GM18520 (cell line): ENCODE measurements around the gene OPCML.

Experiments
- ATAC-seq: cut with Tn5 transposase; IDR thresholded peaks from one replicate; pipeline ENCODE4 v1.9.1; 2021; ENCODE audit not compliant: unreplicated experiment

Gene OPCML

DNA sequence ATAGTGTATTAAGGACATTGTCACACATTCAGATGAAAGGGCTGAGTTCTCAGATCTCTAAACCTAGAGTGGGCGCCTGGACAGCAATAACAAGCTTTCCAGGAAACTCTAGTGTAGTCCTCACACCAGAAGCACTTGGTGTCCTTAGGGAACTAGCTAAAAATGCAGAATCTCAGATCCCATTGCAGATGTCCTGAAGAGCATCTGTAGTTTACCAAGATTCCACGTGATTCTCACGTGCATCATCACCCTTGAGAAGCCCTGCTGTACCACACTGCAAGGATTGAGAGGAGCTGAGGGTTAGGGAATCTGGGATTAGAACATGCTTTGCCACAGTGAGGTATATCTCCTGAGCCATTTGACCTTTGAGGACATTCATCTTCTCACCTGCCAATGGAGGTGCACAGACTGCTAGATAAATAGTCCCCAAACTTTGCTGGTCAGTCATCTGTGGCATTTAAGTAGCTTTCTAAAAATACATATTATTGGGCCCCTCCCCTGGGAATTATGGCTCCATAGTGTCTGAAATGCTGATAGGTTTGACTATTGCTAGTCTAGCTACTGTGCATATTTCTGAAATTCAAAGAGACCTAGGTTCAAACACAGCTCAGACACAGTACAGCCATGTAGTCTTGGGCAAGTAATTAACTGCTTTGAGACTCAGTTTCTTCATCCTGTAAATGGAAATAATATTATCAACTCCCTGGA is 1068.9 kb downstream of the OPCML start:
- no peak for ATAC-seq

GRCh38 chr11:132459736-132460135 is 1072.6 kb downstream of the OPCML start:
- ATAC-seq: no peak

GRCh38 chr11:132457445-132457844 is 1074.9 kb downstream of the OPCML start:
- no peak for ATAC-seq

DNA sequence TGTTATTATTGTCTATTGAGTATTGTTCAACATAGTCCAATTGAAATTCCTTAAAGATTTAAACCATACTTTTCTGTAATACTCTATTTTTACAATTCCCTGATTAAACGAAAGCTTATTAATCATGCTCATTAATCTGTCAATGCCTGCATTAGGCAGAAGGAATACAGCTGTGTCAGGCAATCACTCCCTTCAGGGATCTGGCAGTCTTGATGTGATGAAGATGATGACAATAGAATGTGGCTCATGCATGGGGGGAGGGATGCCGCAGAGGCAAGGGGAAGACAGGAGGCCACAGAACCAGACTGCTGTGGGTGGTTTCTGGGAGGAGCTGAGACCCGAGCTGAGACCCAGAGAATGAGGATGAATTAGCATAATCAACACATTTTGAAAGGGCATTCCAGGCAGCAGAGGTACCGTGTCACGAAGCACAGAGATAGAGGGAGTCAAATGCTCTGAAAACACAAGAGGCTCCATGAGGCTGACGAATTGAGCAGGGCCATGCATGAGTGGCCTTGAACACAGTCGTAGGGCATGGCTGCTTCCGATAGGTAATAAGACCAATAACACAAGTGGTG is 1075.5 kb downstream of the OPCML start:
- no peak for ATAC-seq

- no peak for ATAC-seq
Observed at GRCh38 chr11:132455044-132455443, 1077.3 kb downstream of the OPCML start.

DNA sequence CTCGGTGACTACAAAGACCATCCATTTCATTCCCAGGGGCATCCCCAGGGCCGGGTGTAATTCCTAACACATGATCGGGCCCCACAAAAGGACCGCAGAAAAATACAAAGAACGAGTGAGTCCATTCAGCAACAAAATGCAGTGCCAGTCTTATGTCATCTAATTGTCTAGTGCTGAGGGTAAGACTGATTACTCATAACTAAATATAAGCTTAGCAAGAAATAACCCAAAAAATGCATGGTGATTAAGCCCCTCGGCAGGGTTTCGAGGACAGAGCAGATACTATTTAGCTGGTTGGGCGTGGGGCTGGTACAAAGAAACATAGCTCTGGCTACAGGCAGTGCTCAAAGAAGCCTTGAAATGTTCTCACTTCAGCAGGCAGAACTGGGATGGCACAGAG is 1078.9 kb downstream of the OPCML start:
- no peak for ATAC-seq

- no peak for ATAC-seq
Observed at GRCh38 chr11:132452616-132453015, 1079.7 kb downstream of the OPCML start.

- no peak for ATAC-seq
Observed at GRCh38 chr11:132451942-132452601, 1080.2 kb downstream of the OPCML start.

DNA sequence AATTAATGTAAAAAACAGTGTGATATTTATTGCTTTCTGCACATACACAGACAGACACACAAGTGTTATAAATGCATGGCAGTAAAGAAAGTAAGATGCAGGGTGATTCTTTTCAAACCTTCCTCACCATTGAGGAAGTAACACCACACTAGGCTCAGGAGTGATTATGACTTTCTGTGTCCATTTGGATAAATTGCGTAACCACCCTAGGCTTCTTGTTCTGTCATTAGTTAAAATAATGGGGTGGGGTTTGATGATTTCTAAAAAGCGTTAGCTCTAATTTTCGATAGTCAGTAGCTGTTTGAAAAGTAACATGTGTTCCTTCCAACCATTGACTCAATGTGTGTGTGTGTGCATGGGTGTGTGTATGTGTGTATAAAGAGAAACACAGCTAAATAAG is 1081.7 kb downstream of the OPCML start:
- no peak for ATAC-seq

DNA sequence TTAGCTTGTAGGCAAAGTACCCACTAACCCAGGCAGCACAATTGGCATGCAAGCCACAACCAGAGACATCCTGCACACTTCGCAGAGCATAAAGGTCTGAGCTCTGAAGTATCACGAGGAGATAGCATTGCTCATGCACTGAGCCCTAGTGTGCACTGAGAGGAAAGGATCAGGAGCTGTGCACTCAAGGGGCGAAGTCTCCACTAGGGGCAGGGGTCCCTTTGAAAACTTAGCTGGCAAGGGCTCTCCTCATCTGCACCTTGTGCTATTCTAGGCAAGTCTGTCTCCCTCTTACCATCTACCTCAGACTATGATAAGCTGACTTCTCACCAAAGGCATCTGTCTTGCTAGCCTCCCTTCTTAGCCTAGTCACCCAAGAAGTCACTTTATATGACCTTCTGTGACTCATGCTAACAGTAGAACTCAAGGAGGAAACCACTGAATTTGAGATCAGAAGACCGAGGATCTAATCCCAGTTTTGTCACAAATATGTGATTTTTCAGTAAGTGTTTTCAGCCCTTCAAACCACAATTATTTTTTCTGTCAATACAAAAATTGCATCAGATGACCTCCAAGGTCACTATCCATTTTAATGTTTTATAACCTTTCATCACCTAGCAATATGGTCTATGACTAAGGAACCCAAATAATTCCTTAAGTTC is 1083.8 kb downstream of the OPCML start:
- ATAC-seq: no peak

DNA sequence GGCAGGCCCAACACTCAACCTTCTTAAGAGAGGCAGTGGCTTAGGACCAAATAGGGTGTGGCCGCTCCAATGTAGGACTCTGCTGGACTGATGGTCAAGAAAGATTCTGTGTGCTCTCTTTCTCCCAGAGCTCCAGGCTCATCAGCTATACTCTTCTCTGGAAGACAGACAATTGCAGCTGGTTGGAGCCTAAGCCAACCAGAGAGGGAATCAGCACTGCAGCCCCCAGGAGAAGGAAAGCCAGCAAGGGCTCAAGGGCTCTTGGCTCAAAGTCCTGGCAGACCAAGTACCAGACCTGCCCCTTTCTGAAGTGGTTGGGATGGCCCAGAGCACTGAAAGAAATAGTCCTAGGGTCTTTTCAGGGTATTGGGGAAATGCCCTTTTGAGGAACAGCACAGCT is 1084.5 kb downstream of the OPCML start:
- no peak for ATAC-seq

DNA sequence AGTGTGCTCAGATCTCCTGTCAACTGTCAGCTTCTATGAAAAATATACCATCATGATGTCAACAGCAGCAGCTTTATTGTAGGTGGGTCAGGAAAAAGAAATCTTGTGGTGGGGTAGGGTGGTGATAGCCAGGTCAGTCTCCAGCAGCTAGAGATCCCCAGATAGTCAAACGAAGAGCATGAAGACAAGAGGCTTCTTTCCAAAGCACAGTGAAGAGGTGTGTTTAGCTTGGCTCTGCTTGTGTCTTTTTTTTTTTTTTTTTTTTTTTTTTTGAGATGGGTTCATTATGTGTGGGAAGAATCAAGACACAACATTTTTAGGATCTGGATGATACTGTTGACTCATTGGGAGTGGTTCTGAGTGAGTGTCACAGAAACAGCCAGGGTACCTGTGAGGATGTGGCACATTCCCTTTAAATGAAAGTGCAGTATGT is 1086.4 kb downstream of the OPCML start:
- no peak for ATAC-seq

DNA sequence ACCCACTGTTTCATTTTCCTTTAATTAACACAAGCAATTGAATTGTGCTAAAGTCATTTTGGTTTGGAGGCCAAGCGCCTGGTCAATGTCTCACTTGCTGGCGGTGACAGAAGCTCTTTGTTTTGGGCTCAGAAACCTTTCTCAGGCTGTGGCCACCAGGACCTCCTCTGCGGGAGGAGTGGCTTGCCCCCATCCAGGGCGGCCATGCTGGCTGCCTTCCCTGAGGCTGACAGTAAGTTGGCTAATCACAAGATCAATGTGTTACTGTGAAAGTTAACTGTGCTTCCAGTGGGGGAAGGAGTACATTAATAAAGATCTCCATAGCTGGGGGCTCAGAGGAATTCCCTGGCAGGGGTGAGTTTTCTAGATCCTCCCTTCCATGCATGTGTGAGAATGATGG is 1087.4 kb downstream of the OPCML start:
- ATAC-seq: no peak

DNA sequence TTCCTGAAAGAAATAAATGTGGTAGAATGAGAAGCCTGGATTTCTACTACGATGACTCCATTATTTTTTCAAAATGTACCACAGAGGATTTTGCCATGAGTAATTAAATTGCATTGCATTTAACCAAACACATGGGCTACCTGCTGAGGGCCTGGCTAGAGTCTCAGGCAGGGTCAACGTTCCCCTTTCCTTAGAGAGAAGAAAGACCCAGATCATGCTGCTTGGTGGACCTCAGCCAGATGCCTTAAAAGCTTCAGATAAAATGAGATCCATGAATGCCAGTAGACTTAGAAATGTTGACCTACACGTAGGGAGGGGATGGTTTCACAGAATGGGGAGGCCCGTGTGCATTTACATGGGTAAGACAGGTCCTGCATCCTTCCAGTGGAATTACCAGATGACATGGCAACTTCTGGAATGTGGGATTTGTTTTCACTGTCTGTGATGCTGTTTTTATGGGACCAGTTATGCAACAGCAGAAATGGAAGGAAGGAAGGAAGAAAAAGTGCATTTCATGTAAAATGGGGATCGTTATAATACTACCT is 1092.5 kb downstream of the OPCML start:
- no peak for ATAC-seq

DNA sequence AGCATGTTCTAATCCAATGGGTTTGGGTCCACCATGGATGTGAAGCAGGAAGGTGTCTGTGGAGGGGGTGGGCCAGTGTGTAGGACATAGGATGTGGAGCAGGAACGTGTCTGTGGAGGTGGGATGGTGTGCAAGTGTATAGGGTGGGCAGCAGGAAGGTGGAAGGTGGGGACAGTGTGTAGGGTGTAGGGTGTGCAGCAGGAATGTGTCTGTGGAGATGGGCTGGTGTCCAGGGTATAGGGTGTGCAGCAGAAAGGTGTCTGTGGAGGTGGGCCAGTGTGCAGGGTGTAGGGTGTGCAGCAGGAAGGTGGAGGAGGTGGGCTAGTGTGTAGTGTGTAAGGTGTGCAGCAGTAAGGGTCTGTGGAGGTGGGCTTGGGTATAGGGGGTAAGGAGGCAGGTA is 1093.9 kb downstream of the OPCML start:
- ATAC-seq: no peak

DNA sequence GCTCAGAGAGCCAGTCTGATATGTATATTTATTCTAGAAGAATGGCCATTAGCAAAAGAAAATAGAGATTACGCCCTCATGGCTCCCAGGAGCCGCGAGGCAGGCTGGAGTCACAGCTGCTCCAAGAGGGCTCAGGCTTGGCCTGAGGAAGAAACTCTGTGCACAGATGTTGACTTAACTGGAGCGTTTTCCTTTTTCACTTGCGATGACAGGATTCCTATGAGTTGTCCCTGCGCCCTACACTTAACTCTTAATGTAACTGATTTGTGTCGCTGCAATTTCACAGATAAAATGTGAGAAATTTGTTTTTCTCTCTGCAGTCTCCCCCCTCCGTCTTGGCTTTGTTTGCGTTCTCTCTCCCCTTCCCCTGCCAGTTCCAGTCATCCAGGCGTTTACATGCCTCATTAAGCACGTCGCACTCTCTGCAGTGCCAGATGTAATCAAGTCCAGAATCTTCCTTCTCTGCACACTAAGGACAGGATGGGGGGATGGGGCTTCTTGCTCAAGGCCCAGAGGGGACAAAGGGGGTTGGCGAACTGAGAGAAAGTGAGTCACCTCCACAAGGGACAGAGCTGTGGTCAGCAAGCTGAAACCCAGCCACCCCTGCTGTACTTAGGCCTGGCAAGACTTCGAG is 1101.8 kb downstream of the OPCML start:
- no peak for ATAC-seq

- no peak for ATAC-seq
Observed at GRCh38 chr11:132429685-132430084, 1102.6 kb downstream of the OPCML start.

DNA sequence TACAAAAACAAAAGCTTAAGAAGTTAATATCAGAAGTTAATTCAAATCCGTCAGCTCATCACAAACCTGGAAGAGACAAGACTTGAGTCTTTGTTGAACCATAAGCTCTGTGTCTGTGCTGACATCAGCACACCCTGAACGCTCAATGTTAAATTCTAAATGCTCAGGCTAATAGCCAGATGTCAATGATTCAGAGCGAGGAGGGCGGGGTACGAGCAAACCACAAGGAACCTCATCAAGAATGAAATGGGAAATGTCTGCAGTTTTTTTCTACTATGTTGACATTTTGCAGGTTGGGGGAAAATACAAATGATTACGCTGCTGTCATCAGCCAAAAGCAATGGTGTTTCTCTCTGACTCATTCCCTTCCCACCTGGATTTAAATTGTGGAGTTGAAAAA is 1104.7 kb downstream of the OPCML start:
- ATAC-seq: no peak

- no peak for ATAC-seq
Observed at GRCh38 chr11:132424433-132424832, 1107.9 kb downstream of the OPCML start.

DNA sequence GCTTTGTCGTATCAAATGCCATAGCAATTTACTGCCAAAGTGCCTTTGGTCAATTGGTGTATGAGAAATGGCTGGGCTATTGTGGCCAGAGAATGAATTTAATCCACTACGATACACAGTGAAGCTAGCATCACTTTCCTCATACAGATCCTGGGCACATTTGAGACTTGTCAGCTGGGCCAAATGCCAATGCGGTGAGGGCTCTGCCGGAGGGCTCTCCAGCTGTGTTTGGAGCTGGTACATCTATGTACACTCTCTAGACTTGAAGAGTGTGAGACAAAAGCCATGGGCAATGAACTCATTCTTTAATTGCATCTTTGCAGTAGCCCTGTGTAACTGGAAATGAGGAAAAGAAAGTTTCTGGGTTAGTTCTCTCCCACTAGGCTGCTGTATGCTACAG is 1109.0 kb downstream of the OPCML start:
- no peak for ATAC-seq

- no peak for ATAC-seq
Observed at GRCh38 chr11:132422722-132423121, 1109.6 kb downstream of the OPCML start.
